GM18508 (cell line): Measurements from ENCODE around the gene DUSP8.
"Not testable (repeated sequence)": the region's sequence is repeated elsewhere in the genome, so short reads cannot be mapped to it uniquely, and the experiment has no call there.

Experiments used
- ATAC-seq: cut with Tn5 transposase; IDR thresholded peaks from one replicate; pipeline ENCODE4 v1.9.1; 2021; ENCODE audit warnings: moderate number of reproducible peaks; ENCODE audit not compliant: insufficient read depth, unreplicated experiment

Gene DUSP8

DNA sequence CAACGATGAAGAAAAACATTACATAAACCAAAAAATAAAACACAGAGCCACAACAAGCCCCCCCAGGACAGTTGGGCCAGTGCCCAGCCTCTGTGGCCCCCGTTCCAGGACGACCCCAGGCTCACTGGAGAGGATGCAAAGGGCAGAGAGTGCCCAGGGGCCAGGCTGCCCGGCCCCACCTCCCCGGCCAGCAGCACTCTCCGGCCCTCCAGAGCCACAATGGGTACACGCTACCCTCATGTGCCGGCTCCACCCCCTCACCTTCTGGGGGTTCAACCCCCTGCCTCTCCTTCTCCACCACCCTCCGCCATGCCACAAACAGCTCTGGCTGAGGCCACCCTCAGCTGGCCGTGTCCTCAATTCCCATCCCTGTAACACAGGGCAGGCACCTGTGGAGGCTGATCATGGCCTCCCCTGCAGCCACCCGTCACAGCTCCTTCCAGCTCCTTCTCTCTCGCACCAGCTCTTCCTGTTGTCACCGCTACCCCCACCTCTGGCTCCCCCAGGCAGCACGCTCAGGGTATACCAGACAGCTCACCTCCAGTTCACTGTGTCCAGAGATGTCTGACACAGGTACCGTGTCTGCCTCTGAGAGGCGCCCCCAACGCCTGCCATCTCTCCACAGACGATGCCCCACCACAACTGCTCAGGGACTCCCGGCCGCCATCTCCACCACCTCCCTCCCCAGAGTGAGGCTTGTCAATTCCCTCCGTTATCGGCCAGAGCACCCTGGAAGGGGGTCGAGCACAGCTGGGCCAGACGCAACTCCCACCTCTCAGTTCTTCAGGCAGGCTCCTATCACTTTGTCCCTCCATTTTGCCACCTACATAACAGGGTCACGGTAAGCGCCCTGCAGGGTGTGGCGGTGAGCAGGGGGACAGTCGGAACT lies 54.7 kb downstream of the DUSP8 start:
- no peak for ATAC-seq

DNA sequence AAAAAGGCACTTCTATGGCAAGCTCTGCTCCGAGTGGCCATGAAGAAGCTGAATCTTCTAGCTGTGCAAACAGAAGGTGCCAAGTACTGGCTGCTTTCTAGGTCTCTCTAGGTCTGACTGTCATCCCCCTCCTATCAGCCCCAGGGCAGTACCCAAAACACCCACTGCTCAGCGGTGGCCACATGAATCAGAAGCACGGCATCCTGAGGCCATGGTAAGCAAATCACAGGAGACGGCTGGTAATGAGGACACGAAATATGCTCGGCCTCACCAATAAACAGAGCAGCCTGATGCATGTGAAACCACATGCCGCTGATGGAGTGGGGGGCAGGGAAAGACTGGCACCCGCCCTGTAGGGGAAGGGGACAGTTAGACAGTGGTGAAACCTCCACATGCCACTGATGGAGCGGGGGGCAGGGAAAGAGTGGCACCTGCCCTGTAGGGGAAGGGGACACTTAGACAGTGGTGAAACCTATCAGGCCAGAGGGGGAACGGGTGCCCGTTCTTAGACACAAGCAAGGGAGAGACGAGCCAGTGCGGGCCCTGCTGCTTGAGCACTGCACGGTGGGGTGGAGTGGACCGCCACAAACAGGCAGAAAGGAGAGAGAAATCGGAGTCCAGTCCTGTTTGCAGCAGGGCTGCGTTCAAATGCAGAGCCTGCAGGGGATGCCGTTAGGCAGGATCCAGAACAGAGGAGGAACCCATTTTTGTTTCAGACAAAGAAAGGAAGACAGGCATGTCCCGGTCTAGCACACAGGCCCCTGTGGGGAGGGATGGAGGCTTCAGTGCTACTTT lies 55.6 kb downstream of the DUSP8 start:
- ATAC-seq, result no peak

DNA sequence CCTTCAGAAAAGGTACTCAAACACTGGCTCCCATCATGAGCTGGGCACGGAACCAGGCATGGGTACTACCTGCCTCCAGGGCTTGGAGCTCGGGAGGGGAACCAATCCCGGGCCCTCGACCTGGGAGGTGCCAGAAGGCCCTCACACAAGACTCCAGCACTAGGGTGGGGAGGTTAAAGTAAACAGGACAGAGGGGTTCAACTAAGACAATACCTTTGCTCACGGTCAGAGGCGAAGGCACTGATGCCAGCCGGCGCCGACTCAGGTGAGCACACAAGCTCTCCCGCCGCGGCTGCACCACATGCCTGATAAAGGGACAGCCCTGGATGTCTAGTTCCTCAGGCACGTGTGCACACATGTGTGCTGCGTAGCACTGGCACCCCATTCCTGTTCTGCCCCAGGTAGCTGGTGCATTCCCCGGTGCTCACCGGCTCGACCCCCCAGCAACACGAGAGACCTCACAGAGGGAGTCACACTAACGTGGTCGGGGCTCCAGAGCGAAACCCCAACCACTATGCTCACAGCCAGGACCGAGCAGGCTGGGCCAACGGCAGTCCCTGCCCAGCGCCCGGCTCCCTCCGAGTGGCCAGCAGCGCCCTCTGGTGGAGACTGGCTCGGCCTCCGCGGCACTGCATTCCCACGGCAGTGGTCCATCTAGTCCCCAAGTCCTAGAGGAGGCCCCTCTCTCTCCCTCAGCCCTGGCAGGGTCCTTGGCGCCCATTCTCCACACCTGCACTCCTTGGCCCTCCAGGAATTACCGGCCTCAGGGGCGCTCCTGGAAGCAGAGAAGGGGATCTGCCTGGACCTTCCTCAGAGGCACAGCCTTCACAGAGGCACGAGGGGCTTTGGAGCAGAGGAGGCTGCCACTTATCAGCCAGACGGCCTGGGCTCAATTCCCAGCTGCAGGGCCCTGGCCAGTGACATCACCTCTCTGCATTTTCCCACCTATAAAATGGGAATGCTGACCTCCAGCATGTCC lies 56.7 kb downstream of the DUSP8 start:
- ATAC-seq, result no peak

DNA sequence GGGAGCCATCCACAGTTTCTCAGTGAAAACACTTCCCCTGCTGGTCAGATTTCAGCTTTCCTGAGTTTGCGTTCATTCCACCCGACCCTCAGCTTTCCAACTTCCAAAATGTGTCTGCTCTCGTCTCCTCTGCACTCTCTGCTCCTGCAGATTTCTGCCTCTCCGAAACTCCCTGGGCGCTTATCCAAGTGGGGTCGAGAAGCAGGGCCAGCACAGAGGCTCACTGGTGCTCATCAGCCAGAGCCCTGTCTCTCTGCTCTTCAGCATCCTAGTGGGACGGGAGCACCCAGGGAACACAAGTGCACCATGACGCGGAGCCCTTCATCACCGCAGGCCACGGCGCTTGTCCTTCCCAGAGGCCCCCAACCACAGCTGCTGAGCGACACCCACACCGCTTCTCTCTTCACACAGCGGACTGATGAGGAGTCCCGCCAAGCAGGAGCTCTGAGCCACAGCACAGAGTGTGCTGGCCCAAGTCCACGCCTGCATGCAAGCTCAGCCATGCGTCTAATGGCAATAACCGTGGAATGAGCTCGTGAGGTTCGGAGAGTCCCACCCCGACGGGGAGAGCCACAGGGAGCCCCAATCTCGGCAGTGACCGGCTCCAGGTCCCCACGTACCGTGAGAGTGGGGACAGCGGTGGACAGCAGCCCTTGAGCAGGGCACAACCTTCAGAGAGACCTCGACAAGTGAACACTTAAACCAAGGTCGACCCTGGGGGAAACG lies 57.6 kb downstream of the DUSP8 start:
- ATAC-seq, result no peak

DNA sequence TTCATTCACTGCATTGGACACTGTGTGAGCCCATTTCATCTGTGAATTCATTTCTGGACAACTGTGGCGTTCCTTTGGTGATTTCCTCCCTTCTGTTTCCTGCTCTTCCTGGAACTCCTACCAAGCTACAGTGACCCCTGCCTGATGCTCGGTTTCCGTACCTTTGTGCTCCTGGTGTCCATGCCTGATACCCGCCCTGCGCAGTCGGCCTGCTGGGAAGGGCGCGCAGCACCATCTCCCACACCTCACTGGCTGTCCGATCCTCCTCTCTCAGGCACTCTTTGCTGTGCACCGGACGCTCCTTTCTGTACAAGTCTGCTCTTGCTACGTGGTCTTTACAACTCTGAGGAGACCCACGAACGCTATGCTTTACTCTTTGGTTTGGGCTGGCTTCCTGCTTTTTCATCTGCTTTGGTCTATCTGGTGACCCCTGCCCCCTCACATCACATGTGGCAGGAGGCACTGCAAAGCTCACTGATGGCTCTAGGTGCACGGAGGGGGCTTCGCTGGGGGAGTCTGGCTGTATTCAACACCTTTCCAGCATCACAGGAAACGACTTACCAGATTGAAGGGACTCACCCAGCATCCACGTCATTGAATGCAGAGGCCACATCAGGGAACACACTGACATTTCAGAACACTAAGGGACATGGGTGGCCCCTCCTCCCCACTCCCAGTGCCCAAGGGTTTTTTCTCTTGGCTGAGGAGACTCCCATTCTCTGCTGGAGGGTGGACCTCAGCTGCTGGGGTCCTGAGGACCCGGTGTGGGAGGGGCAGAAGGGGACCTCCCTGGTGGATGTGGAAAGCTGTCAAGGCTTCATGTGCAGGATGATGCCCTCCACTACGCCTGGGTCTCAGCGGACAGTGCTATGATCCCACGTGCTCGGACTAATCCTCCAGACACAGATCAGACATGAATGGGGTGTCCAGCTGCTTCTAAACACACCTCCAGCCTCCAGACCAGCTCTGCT lies 58.5 kb downstream of the DUSP8 start:
- ATAC-seq, result no peak

- not testable (repeated sequence) for ATAC-seq
Measured at GRCh38 chr11:1512531-1513258, 59.4 kb downstream of the DUSP8 start.

- ATAC-seq, result no peak
Measured at GRCh38 chr11:1511937-1512496, 60.1 kb downstream of the DUSP8 start.

DNA sequence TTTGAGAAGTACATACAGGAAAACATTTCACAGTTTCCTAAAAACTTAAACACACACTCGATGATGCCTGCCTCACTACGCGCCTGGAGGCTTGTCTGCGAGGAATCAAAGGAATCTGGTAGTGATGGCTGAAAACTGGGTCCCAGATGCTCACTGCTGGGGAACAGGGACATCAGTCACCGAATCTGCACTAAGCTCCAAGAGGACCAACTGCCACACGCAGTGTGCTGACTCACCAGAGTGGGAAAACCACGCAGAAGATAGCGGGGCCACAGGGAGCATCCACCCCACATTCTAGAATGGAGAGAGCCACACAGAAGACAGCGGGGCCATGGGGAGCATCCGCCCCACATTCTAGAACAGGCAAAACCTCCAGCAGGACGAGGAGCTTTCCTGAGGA lies 61.1 kb downstream of the DUSP8 start:
- ATAC-seq, result no peak

- not testable (repeated sequence) for ATAC-seq
Measured at GRCh38 chr11:1510351-1510750, 61.7 kb downstream of the DUSP8 start.

DNA sequence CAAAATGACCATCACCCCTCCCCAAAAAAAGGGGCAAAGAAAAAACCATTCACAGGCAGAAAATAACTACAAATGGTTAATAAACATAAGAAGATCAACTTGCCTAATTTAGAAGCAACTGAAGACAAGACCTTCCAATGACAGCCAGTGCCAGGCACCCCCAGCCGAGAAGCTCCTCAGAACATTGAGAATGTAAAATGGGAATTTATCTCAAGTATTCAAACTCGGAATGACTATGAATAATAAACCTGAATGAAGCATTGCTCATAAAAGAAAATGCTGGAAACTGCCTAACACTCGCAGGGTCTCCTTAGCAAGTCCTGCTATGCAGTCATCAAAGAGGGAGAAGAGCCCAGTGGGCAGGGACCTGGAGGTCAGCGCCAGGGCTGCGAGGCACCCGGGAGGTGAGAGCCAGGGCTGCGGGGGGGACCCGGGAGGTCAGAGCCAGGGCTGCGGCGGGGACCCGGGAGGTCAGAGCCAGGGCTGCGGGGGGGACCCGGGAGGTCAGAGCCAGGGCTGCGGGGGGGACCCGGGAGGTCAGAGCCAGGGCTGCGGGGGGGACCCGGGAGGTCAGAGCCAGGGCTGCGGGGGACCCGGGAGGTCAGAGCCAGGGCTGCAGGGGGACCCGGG lies 62.3 kb downstream of the DUSP8 start:
- no peak for ATAC-seq

DNA sequence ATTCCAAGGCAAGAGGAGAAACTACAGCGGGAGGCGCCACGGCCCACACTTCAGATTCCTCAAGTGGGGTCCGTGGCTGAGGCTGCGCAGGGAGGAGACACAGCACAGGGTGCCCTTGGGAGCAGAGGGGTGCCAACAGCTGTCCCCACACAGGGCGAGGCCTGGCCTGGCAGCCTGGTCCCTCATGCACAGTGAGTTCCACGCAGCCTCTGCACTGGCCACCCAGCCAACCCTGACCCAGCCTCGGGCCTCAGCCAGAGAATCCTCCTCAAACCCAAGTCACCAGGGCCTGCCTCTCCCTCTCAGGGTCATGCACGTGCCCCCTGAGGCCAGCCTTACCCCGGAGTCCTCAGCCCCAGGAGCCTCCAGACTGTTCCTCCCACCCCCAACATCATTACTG lies 63.1 kb downstream of the DUSP8 start:
- no peak for ATAC-seq

DNA sequence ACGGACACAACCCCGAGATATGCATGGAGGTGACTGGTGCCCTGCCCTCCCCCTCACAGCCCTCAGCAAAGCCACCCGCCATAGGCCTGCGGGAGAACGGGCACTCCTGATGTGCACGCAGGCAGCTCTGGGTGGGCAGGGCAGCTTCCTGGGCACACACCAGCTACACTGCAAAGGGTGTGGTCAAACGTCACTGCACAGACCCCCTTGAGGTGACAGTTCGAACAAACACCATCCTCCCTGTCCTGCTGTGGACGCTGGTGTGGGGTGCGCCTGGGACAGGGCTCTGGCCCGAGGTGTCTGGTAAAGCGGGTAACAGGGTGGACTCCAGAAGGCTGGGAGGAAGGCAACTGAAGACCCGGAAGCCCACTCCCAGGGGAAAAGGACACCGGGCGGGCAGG lies 63.6 kb downstream of the DUSP8 start:
- ATAC-seq, result no peak

DNA sequence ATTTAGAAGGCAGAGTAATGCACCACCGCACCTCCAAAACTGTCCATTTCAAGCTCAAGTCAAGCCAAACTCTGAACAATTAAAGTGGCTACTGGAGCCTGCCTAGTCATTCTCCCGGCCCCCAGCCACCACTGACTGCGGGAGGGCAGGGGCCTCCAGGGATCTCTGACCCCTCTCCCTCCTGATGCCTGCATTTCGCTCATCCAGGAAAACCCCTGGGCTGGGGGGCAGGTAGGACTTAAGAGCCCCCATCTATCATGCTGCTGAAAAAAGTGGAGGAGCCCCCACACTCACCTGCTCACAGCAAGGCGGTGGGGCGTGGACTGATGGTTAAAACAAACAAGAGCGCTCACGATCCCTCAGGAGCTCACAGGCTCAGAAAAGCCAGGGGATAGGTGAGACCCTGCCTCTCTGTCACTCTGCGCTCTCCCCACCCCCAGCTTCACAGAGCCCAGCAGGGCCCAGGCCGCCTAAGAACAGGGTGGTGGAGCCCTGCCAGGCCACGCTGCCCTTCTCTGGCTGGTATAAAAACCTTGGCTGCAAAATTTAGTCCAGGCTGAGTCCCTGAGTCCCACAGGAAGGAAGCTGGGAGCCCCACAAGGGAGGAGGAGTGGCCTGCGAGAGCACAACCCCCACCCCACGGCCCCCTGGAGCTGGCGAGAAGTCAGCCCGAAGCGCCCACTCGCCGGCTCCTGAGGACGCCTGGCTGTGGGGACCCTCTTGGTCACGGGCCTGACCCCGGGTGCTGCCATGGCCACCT lies 64.5 kb downstream of the DUSP8 start:
- no peak for ATAC-seq

GRCh38 chr11:1506981-1507380 lies 65.1 kb downstream of the DUSP8 start:
- ATAC-seq, result no peak

GRCh38 chr11:1505480-1505879 lies 66.6 kb downstream of the DUSP8 start:
- no peak for ATAC-seq

DNA sequence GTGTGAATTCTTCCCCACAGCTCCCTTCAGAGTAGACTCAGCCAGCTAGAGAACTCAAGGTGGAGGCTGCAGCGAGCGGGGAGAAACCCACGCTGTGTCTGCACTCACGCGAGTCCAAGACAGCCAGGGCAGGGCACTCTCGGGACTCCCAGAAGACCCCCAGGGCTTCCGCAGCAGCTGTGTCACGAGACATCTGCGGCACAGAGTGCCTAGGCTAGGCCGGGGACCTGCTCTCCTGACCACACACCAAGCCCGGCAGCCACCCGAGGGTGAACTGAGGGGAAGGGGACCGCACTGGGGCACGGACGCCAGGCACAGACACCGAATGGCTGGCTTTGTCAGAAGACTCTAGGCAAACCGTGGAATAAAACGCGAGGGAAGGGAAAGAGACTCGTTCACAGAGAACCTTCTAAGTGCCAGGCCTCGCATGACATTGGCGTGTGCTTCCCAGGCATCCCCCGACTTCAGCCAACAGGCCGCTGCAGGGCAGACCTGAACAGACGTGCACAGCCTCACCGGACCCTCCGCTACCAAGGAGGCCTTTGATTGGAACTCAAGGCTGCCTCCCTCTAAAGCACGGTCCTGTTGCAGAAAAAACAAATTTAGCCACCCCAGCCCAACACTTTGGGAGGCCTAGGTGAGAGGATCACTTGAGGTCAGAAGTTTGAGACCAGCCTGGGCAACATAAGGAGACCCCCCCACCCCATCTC lies 67.3 kb downstream of the DUSP8 start:
- no peak for ATAC-seq
